ENCODE data around the gene OR5AN1.

DNA sequence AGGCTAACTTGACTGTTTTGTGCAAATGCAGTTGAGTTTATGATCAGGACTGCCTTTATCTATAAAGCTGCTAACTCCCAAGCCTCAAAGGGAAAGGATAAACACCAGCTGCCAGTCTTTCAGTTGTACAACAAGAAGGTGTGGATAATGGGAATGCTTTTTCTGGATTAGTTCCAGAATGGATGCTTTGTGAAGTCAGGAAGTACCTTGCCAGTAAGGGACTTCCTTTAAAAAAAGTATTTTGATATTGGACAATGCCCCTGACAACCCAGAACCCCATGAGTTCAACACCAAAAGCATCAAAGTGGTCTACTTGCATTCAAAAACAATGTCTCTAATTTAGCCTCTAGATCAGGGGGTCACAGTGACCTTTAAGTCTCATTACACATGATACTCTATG lies 35.5 kb downstream of the OR5AN1 start:
- TF ChIP-seq RAD21 (IDR thresholded peaks at IDR 0.05) (no peak), ATF3 (IDR thresholded peaks at IDR 0.05) (no peak), EGR1 (IDR thresholded peaks at IDR 0.05; ENCODE audit: low read depth in 2 of 2) (no peak)
- TF ChIP-seq, protein P1, sequence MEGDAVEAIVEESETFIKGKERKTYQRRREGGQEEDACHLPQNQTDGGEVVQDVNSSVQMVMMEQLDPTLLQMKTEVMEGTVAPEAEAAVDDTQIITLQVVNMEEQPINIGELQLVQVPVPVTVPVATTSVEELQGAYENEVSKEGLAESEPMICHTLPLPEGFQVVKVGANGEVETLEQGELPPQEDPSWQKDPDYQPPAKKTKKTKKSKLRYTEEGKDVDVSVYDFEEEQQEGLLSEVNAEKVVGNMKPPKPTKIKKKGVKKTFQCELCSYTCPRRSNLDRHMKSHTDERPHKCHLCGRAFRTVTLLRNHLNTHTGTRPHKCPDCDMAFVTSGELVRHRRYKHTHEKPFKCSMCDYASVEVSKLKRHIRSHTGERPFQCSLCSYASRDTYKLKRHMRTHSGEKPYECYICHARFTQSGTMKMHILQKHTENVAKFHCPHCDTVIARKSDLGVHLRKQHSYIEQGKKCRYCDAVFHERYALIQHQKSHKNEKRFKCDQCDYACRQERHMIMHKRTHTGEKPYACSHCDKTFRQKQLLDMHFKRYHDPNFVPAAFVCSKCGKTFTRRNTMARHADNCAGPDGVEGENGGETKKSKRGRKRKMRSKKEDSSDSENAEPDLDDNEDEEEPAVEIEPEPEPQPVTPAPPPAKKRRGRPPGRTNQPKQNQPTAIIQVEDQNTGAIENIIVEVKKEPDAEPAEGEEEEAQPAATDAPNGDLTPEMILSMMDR (IDR thresholded peaks at IDR 0.05; ENCODE audit: low read depth, low read length, missing input control), result no peak
- TF ChIP-seq, protein P2, sequence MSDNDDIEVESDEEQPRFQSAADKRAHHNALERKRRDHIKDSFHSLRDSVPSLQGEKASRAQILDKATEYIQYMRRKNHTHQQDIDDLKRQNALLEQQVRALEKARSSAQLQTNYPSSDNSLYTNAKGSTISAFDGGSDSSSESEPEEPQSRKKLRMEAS (IDR thresholded peaks at IDR 0.05), result no peak
